ENCODE measurements around the gene SRD5A3.
A peak's percentile ranks its signal among the peaks of the same experiment; 100 is the strongest.

The SRD5A3 gene

DNA sequence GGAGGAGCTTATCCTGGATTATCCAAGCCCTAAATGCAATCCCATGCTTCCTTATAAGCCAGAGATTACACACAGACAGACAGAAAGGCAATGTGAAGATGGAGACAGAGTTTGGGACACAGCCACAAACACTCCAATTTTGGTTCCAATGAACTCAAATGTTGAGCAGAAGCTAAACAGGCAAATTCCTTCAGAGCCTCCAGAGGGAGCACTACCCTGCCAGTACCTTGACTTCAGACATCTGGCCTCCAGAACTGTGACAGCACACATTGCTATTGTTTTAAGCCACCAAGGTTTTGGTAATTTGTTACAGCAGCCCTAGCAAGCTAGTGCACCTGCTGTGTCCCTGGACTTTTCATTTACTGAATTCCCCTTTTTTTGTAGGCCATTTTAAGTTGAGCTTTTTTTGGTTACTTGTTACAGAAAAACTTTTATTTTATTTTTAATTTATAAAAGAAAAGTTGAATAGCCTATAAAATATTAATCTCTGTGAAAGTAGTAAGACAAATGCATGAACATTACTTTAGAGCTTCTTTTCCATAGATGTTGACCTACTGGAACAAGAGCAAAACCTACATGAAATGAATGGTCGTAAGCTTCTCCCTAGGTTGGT, 33.4 kb upstream of the SRD5A3 start:
- peak; percentile 45 for DNase-seq (ENCODE audit: low read depth, low spot score)
- in situ Hi-C loops (cut with HindIII; ENCODE audit: low sequenced_read_pairs) = no loop called here
- no peak overlapping the region for H3K4me3 ChIP-seq (ENCODE audit: low read depth, low read length)
- TF ChIP-seq, protein P1, sequence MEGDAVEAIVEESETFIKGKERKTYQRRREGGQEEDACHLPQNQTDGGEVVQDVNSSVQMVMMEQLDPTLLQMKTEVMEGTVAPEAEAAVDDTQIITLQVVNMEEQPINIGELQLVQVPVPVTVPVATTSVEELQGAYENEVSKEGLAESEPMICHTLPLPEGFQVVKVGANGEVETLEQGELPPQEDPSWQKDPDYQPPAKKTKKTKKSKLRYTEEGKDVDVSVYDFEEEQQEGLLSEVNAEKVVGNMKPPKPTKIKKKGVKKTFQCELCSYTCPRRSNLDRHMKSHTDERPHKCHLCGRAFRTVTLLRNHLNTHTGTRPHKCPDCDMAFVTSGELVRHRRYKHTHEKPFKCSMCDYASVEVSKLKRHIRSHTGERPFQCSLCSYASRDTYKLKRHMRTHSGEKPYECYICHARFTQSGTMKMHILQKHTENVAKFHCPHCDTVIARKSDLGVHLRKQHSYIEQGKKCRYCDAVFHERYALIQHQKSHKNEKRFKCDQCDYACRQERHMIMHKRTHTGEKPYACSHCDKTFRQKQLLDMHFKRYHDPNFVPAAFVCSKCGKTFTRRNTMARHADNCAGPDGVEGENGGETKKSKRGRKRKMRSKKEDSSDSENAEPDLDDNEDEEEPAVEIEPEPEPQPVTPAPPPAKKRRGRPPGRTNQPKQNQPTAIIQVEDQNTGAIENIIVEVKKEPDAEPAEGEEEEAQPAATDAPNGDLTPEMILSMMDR (IDR thresholded peaks at IDR 0.05; ENCODE audit: low read depth, low read length) = peak; percentile 82

DNA sequence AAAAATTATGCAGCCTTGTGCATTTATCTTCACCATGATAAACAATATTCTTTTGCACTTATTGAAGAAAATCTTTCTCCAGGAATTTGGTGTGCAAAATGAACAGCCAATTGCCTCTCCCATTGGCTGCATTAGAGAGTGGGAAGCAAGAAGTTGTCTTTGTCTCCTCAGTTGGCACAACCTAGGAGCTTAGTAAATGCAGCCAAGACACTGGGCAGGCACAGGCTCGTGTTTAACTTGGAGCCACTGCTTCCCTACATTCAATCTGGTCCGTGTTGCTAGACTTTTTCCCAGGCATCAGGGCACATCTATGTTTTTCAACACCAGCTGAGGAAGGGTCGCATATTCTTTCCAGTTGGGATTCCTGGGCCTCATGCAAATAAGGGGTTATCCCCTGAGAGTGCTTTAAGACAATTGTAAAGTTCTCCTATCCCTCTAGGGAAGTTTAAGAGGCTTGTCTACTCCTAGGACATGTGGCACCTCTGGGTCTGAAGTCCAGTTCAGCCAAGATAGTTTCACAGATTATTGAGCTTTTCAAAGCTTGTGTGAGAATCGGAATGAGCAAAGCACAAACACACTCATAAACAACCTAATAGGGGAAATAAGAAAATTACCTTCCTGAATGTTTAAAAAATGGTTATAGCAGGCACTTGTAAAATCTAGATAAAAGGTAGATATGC, 31.8 kb upstream of the SRD5A3 start:
- H3K4me3 ChIP-seq (ENCODE audit: low read depth, low read length) = no peak overlapping the region
- TF ChIP-seq, protein P1 (IDR thresholded peaks at IDR 0.05; ENCODE audit: low read depth, low read length) = no peak
- no peak for DNase-seq (ENCODE audit: low read depth, low spot score)
- in situ Hi-C loops (cut with HindIII; ENCODE audit: low sequenced_read_pairs) = no loop called here

DNA sequence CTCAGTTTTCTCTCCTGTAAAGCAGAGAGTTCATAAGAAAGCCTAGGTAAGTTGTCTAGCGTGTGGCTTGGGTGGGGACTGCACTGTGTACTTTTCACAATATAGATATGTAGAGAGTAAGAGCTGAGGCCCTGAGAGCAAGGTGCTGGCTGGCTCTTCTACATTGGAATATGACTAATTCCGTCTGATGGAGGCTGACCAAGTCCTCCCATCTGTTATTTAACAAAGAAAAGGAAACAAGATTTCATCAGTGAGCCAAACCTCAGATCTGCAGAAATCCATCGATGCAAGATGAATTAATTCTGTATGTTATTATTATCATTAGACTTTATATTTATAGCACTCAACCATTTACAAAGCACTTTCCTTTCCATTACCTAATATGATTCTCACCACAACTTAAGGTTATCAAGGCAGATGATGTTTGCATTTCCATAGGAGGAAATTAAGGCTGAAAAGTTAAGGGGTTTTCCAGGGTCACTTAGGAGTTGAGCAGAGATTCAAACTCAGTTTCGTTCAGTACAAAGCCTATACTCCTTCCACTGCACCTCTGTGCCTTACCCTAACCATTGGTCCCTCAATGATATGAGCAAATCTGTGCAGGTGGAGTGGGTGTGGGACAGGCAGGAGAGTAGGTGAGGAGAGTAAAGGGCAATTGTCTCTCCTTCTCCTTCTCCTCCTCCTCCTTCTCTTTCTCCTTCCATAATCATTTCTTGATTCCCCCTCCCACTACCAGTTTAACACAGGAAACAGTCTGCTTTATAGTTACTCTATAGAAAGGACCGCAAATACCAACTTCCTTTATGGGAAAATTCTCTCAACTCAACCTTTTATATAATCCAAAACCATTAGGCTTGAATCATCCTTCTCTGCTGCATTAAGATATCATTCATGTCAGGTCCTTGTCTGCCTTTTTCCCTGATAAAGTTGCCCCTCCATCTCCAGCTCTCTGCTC, 27.6 kb upstream of the SRD5A3 start:
- in situ Hi-C loops (cut with HindIII; ENCODE audit: low sequenced_read_pairs) = no loop called here
- peak; percentile 31 for DNase-seq (ENCODE audit: low read depth, low spot score)
- TF ChIP-seq, protein P1 (IDR thresholded peaks at IDR 0.05; ENCODE audit: low read depth, low read length) = no peak

DNA sequence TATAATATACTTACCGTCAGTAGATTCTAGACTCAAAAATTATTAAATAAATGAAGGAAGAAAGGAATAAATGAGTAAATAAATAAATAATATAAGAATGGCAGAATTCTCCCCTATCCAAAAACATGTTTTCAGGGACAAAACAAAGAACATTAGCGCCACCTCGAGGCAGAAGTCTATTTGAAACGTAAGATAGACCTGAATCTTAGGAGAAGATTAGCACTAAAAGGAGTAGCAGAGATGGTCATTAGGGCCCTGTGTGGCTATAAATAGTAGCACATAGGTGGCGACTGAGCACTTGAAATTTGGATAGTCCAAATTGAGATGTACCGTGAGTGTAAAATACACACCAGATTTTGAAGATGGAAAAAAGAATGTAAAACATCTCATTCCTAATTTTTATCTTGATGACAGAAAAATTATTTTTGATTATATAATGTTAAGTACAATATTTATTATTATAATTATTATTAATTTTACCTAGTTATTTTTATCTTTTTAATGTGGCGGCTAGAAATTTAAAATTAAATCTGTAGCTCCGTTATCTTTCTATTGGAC, 24.3 kb upstream of the SRD5A3 start:
- H3K4me3 ChIP-seq (ENCODE audit: low read depth, low read length) = no peak overlapping the region
- in situ Hi-C loops (cut with HindIII; ENCODE audit: low sequenced_read_pairs) = no loop called here
- DNase-seq (ENCODE audit: low read depth, low spot score) = peak; percentile 84
- TF ChIP-seq, protein P1 (IDR thresholded peaks at IDR 0.05; ENCODE audit: low read depth, low read length) = peak; percentile 51

More for the DNA sequence above, 27.6 kb upstream of the SRD5A3 start:
- no peak overlapping the region for H3K4me3 ChIP-seq (ENCODE audit: low read depth, low read length)

DNA sequence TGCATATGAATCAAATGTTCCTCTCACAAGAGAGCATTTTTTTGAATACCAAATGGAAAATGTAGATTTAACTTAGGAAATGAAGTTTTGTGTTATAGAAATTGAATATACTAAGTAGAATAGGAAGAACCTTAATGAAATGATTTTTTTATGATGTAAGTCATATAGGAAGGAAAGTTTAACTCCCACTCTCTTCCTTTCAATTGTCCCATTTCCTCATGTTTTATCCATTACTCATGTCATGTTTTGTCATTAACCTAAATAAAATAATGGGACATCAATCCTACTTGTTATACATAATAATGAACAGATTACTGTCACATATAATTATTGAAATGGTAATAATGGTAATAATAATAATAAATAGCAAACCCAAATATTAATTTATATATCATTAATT, 22.7 kb upstream of the SRD5A3 start:
- in situ Hi-C loops (cut with HindIII; ENCODE audit: low sequenced_read_pairs) = no loop called here
- no peak overlapping the region for H3K4me3 ChIP-seq (ENCODE audit: low read depth, low read length)
- TF ChIP-seq, protein P1 (IDR thresholded peaks at IDR 0.05; ENCODE audit: low read depth, low read length) = no peak
- DNase-seq (ENCODE audit: low read depth, low spot score) = no peak

DNA sequence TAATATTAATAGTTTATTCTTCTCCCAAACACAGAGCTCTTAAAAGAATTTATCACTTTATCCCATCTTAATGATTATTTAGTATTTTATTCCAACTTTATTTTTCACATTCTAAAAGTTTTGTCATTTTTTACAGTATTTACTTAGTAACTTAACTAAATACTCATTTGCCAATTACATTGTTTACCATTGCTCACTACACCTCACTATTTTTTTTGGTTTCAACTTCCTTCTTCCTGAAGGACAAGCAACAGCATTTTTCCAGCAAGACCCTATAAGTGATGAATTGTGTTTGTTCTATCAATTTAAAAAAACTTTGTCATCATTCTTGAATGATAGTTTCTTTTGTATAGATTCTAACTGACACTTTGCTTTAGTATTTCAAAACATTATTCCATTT, 19.4 kb upstream of the SRD5A3 start:
- TF ChIP-seq, protein P1 (IDR thresholded peaks at IDR 0.05; ENCODE audit: low read depth, low read length) = no peak
- no peak for DNase-seq (ENCODE audit: low read depth, low spot score)
- in situ Hi-C loops (cut with HindIII; ENCODE audit: low sequenced_read_pairs) = no loop called here
- no peak overlapping the region for H3K4me3 ChIP-seq (ENCODE audit: low read depth, low read length)
